ENCODE results near the gene ARHGEF7.
A peak's percentile ranks its signal among the peaks of the same experiment; 100 is the strongest.

ARHGEF7 gene

GRCh38 chr13:111139452-111139851, 24.3 kb downstream of the ARHGEF7 start:
- no peak for DNase-seq (ENCODE audit: low read depth)

- no peak for DNase-seq (ENCODE audit: low read depth)
Measured at GRCh38 chr13:111139873-111140561, 24.9 kb downstream of the ARHGEF7 start.

GRCh38 chr13:111140562-111141105, 25.5 kb downstream of the ARHGEF7 start:
- DNase-seq (ENCODE audit: low read depth), result no peak

GRCh38 chr13:111142472-111142871, 27.4 kb downstream of the ARHGEF7 start:
- DNase-seq (ENCODE audit: low read depth), result no peak

GRCh38 chr13:111143865-111144540, 28.9 kb downstream of the ARHGEF7 start:
- no peak for DNase-seq (ENCODE audit: low read depth)

- no peak for DNase-seq (ENCODE audit: low read depth)
Measured at GRCh38 chr13:111145071-111145470, 30.0 kb downstream of the ARHGEF7 start.

GRCh38 chr13:111145506-111145905, 30.4 kb downstream of the ARHGEF7 start:
- no peak for DNase-seq (ENCODE audit: low read depth)

GRCh38 chr13:111152844-111153243, 37.7 kb downstream of the ARHGEF7 start:
- no peak for DNase-seq (ENCODE audit: low read depth)

GRCh38 chr13:111153279-111153976, 38.3 kb downstream of the ARHGEF7 start:
- DNase-seq (ENCODE audit: low read depth), result peak; percentile 37

GRCh38 chr13:111153977-111154332, 38.8 kb downstream of the ARHGEF7 start:
- DNase-seq (ENCODE audit: low read depth), result no peak

GRCh38 chr13:111156421-111156820, 41.3 kb downstream of the ARHGEF7 start:
- DNase-seq (ENCODE audit: low read depth), result no peak

GRCh38 chr13:111158136-111158805, 43.2 kb downstream of the ARHGEF7 start:
- DNase-seq (ENCODE audit: low read depth), result no peak

- no peak for DNase-seq (ENCODE audit: low read depth)
Measured at GRCh38 chr13:111159362-111160320, 44.5 kb downstream of the ARHGEF7 start.

GRCh38 chr13:111160648-111161047, 45.5 kb downstream of the ARHGEF7 start:
- no peak for DNase-seq (ENCODE audit: low read depth)

- DNase-seq (ENCODE audit: low read depth), result no peak
Measured at GRCh38 chr13:111161601-111162600, 46.8 kb downstream of the ARHGEF7 start.

- DNase-seq (ENCODE audit: low read depth), result no peak
Measured at GRCh38 chr13:111165241-111166010, 50.3 kb downstream of the ARHGEF7 start.

- DNase-seq (ENCODE audit: low read depth), result no peak
Measured at GRCh38 chr13:111166882-111167675, 52.0 kb downstream of the ARHGEF7 start.

- no peak for DNase-seq (ENCODE audit: low read depth)
Measured at GRCh38 chr13:111168107-111168506, 53.0 kb downstream of the ARHGEF7 start.
